Skeletal muscle tissue (tissue), 4 donors: ENCODE data around the gene UBE2I. TPM values are rescaled to one million over a fixed set of nuclear protein-coding genes. Genes with fewer than 3 reads are reported as not detected.

ENCODE experiments used
- H3K27ac ChIP-seq: one replicate; pipeline ENCODE4 v1.7.0; 2013; ENCODE audit warnings: mild to moderate bottlenecking, low read depth, low read length, inconsistent platforms
- H3K27me3 ChIP-seq, 3 donors: one replicate each; pipeline ENCODE4 v1.7.0; 2013; ENCODE audit warnings: low read length in 3 of 3; ENCODE audit not compliant: control insufficient read depth in 3 of 3, insufficient read depth in 3 of 3
- H3K36me3 ChIP-seq, 3 donors: one replicate each; pipeline ENCODE4 v1.7.0; 2013; ENCODE audit warnings: low read length in 3 of 3; ENCODE audit not compliant: control insufficient read depth in 3 of 3, insufficient read depth in 3 of 3
- H3K4me1 ChIP-seq, 3 donors: one replicate each; pipeline ENCODE4 v1.7.0; 2013; ENCODE audit warnings: low read length in 3 of 3, mild to moderate bottlenecking in 3 of 3; ENCODE audit not compliant: control insufficient read depth in 3 of 3, insufficient read depth in 3 of 3
- H3K4me3 ChIP-seq, 3 donors: one replicate each; pipeline ENCODE4 v1.7.0; 2013; ENCODE audit warnings: low read length in 3 of 3
- H3K9ac ChIP-seq, 3 donors: one replicate each; pipeline ENCODE4 v1.7.0; 2013; ENCODE audit warnings: low read length in 3 of 3, mild to moderate bottlenecking in 3 of 3, moderate library complexity in 2 of 3, low read depth in 1 of 3
- H3K9me3 ChIP-seq, 3 donors: one replicate each; pipeline ENCODE4 v1.7.0; 2013; ENCODE audit warnings: low read length in 3 of 3; ENCODE audit not compliant: control insufficient read depth in 3 of 3
- total RNA-seq: library from RNA; depleted of rRNA; stranded (reverse); fragments of >200 nt; gene quantifications from one replicate; pipeline ENCODE4 v1.2.3, GENCODE V29; 2014
- donor health status: Osteomylitis.

The UBE2I gene
- total RNA-seq, 1 donor from 2014 or later: 35.0 TPM

DNA sequence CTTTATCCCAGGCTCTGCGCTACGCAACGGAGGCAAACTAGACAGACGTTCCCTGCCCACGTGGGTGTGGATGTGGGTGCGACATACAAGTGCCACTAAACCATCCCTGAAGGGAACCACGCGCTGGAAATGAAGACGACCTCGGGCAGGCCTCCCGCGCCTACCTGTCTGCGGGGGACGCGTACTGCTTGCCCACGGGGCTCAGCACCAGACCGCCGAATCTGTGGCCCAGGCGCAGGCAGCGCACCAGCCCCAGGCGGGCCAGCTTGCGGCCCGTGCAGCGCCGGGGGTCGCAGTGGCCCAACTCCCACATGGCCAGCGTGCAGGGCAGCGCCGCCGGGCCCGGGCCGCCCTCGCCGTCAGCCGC lies 41.8 kb downstream of the UBE2I start:
- Histone ChIP-seq H3K9me3 (no peaks in the 10 kb centered on the region), H3K9ac (peak overlapping the region; percentile 76 to 91 (median 79)), H3K27ac (no peak overlapping the region), H3K27me3 (no peaks in the 10 kb centered on the region), H3K4me3 (peak overlapping the region; percentile 86 to 94 (median 92)), H3K36me3 (peaks cover 17 to 27% (median 21%) of the 10 kb centered on the region in 3 donors), H3K4me1 (peaks cover 32 to 46% (median 35%) of the 10 kb centered on the region in 3 donors)

DNA sequence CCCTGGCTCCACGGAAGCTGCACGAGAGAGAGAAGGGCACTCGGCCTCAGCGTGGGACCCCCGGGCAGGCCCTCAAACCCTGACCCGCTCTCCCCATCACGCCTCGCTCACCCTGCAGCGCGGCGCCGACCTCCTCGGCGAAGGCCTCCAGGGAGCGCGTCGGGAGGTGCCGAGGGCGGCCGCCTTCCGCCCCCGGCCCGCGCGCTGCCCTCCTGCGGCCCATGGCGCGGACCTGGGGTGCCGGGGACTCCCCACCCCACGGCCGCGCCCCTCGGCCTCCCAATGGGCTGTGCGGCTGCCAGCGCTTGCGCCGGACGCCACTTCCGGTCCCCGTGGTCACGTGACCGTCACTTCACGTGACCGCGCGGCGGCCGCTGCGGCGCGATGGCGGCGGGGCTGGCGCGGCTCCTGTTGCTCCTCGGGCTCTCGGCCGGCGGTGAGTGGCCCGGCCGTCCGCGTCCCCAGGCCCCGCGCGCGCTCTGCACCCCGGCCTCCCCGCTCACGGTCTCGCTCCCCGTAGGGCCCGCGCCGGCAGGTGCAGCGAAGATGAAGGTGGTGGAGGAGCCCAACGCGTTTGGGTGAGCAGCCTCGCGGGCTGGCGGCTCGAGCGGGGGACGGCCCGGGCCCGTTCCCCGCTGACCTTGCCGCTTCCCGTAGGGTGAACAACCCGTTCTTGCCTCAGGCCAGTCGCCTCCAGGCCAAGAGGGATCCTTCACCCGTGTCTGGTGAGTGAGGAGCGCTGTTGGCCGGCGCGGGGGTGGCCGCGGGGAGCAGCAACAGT lies 42.3 kb downstream of the UBE2I start, which contains the start of the genes GNPTG and TSR3:
Gene GNPTG (plus strand): TSS at position 350 of the 781 bp plus-strand sequence. CDS start 35 bp downstream, at position 385.
Gene TSR3 (minus strand): TSS at position 297 of the 781 bp plus-strand sequence. CDS start 74 bp downstream, at position 223.
- H3K27ac ChIP-seq: no peak within 1 kb of the TSS
- H3K4me3 ChIP-seq: peak within 1 kb of the TSS; percentile 92 to 94 (median 93)
- H3K36me3 ChIP-seq: peaks cover 17 to 27% (median 21%) of the 10 kb centered on the region in 3 donors
- H3K27me3 ChIP-seq: no peaks in the 10 kb centered on the region
- H3K9ac ChIP-seq: peak within 1 kb of the TSS; percentile 82 to 91 (median 87)
- peaks cover 32 to 48% (median 35%) of the 10 kb centered on the region in 3 donors for H3K4me1 ChIP-seq
- H3K9me3 ChIP-seq: no peaks in the 10 kb centered on the region

DNA sequence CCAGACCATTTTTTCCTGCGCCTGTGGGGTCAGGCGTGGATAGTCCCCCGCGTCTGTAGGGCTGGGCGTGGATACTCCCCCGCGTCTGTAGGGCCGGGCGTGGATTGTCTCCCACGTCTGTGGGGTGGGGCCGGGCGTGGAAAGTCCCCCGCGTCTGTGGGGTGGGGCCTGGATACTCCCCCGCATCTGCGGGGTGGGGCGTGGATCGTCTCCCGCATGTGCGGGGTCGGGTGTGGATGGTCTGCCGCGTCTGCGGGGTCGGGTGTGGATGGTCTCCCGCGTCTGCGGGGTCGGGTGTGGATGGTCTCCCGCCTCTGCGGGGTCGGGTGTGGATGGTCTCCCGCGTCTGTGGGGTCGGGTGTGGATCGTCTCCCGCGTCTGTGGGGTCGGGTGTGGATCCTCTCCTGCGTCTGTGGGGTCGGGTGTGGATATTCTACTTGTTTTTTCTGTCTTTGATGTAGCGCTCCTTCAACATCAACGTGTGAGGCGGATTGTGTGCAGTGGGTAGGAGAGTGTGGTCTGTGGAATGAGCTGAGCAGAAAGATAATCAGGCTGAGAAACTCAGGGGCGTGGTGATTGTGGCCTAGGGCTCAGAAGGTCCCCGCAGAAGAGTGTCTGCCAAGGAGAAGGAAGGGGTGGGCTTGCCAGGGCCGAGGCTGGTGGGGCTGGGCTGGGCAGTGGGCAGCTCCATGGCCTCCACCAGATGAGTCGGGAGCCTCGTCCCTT lies 45.5 kb downstream of the UBE2I start:
- H3K9ac ChIP-seq: no peak overlapping the region
- H3K4me1 ChIP-seq: peaks cover 32 to 55% (median 35%) of the 10 kb centered on the region in 3 donors
- peaks cover 3 to 11% (median 10%) of the 10 kb centered on the region in 3 donors for H3K36me3 ChIP-seq
- H3K27me3 ChIP-seq: no peaks in the 10 kb centered on the region
- no peak overlapping the region for H3K4me3 ChIP-seq
- H3K9me3 ChIP-seq: no peaks in the 10 kb centered on the region
- H3K27ac ChIP-seq: no peak overlapping the region

DNA sequence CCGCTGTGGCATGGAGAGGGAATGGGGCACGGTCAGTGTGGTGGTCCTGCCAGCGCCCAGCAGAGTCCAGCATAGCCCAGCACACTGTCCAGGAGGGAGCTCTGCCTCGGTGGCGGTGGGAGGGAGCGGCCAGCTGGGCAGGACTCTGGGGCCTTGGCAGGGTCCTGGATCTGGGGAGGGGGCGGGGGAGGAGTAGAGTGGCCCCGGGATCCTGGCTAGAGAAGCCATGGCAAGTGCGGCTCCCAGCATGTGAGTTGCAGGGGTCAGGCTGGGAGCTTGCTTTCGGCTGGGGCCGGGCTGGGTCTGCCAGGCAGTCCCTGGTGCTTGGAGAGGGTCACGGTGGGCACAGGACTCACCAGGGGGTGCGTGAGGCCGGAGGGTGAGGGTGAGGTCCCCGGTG lies 46.2 kb downstream of the UBE2I start:
- H3K27me3 ChIP-seq: no peaks in the 10 kb centered on the region
- no peak overlapping the region for H3K9ac ChIP-seq
- peaks cover 28 to 50% (median 30%) of the 10 kb centered on the region in 3 donors for H3K4me1 ChIP-seq
- H3K9me3 ChIP-seq: no peaks in the 10 kb centered on the region
- no peak overlapping the region for H3K27ac ChIP-seq
- peaks cover 4 to 9% (median 4%) of the 10 kb centered on the region in 3 donors for H3K36me3 ChIP-seq
- no peak overlapping the region for H3K4me3 ChIP-seq

DNA sequence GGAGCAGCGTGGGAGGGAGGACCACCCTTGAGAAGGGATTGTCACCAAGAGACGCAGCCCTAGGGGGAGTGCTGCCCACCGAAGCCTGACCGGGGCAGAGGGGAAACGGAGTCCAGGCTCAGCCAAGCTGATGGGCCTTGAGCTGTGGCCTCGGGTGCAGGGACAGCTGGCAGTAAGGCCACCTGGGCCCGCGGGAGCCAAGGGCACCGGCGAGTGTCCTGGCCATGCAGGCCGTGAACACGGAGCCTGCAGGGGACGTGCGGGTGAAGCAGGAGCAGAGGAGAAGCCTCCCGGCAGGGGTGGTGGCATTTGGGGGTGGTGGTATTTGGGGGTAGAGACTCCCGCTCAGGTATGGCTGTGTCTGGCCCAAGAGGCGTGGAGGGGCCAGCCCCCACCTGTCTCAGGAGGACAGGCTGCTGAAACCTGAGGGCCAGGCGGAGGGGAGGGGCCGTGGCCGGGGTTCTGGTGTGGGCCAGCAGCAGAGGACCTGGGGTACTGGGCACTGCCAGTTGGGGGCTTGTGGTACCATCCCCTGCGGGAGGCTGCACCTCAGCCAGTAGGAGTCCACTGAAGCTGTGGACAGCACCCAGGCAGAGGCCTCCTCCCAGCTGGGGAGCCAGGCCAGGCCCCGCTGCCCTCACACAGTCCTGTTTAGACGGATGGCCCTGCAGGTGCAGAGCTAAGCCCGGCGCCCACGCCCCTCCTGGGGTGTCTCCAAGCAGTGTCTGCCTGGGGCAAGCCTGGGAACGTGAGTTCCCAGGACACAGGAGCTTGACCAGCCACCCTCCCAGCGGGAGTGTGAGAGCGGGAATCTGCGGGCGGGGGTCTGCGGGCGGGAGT lies 46.8 kb downstream of the UBE2I start:
- no peaks in the 10 kb centered on the region for H3K9me3 ChIP-seq

DNA sequence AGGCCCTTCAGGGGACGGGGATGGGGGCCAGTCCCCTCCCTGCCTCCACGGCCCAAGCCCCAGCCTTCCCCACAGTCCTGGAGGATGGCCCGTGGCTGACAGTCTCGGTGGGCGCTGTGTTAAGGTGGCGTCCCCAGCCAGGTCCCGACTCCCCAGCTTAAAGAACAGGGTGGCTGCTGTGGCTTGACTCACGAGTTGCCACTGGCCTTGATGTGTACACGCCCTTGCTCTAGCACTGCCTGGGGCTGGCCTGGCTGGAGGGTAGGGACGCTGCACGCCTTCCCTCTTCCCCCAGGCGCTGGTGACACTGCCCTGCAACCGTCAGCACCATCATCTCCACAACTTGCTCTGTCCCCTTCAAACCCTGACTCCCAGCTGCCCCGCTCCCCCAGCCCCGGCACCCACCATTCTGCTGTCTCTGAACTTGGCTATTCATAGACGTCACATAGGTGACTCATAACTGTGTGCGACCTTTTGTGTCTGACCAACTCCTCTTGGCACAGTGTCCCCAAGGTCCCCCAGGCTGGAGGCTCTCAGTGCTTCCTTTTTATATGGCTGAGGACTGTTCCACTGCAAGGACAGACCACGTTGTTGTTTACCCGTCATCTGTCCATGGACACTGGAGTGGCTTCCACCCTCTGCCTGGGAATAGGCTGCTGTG lies 48.6 kb downstream of the UBE2I start:
- Histone ChIP-seq H3K9ac (no peak overlapping the region), H3K36me3 (peaks cover 16 to 25% (median 22%) of the 10 kb centered on the region in 3 donors), H3K4me3 (no peak overlapping the region), H3K9me3 (no peaks in the 10 kb centered on the region), H3K27me3 (no peaks in the 10 kb centered on the region), H3K27ac (no peak overlapping the region), H3K4me1 (peaks cover 10 to 34% (median 18%) of the 10 kb centered on the region in 3 donors)

More for the DNA sequence above, 46.8 kb downstream of the UBE2I start:
- no peaks in the 10 kb centered on the region for H3K27me3 ChIP-seq
- H3K4me3 ChIP-seq: no peak overlapping the region
- peaks cover 3 to 13% (median 10%) of the 10 kb centered on the region in 3 donors for H3K36me3 ChIP-seq
- H3K9ac ChIP-seq: peak overlapping the region in 1 of 3 donors; percentile 8
- no peak overlapping the region for H3K27ac ChIP-seq
- H3K4me1 ChIP-seq: peaks cover 21 to 43% (median 23%) of the 10 kb centered on the region in 3 donors

DNA sequence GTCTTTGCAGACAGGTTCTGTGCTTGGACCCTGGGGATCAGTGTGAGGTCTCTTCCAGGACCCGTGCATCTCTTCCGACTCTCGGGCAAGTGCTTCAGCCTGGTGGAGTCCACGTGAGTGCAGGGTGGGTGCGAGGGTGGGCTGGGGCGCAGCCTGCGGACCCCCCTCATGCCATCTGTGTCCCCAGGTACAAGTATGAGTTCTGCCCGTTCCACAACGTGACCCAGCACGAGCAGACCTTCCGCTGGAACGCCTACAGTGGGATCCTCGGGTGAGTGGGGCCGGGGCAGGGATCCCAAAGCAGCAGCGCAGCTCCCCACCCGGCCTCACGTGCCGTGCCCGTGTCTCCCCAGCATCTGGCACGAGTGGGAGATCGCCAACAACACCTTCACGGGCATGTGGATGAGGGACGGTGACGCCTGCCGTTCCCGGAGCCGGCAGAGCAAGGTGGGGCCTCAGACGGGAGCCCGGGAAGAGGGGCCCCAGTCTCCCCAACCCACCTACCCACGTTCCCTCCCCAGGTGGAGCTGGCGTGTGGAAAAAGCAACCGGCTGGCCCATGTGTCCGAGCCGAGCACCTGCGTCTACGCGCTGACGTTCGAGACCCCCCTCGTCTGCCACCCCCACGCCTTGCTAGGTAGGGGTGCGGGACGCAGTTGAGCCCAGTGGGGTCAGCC lies 52.4 kb downstream of the UBE2I start:
- H3K9me3 ChIP-seq: no peaks in the 10 kb centered on the region
- H3K36me3 ChIP-seq: peaks cover 39 to 57% (median 49%) of the 10 kb centered on the region in 3 donors
- peaks cover 0 to 7% (median 5%) of the 10 kb centered on the region in 3 donors for H3K4me1 ChIP-seq
- H3K4me3 ChIP-seq: no peak overlapping the region
- H3K27ac ChIP-seq: no peak overlapping the region
- H3K9ac ChIP-seq: no peak overlapping the region
- no peaks in the 10 kb centered on the region for H3K27me3 ChIP-seq

DNA sequence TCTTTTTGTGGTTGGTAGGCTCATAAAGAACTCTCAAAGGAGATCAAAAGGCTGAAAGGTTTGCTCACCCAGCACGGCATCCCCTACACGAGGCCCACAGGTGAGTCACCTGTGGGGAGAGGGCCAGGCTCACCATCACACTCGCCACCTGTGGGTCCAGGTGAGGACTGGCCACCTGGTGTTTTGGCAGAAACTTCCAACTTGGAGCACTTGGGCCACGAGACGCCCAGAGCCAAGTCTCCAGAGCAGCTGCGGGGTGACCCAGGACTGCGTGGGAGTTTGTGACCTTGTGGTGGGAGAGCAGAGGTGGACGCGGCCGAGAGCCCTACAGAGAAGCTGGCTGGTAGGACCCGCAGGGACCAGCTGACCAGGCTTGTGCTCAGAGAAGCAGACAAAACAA lies 53.4 kb downstream of the UBE2I start:
- Histone ChIP-seq H3K4me3 (no peak overlapping the region), H3K9ac (no peak overlapping the region), H3K27me3 (no peaks in the 10 kb centered on the region), H3K9me3 (no peaks in the 10 kb centered on the region), H3K36me3 (peaks cover 44 to 62% (median 53%) of the 10 kb centered on the region in 3 donors), H3K4me1 (peaks cover 0 to 7% (median 5%) of the 10 kb centered on the region in 3 donors), H3K27ac (no peak overlapping the region)
